WTC11 (cell line): Measurements from ENCODE around the gene MTLN. TPM values are rescaled to one million over a fixed set of nuclear protein-coding genes. Genes with fewer than 3 reads are reported as not detected.
A peak's percentile ranks its signal among the peaks of the same experiment; 100 is the strongest.

Source experiments
- ATAC-seq: fragments of 200-7000 bp; cut with Tn5 transposase; 2 replicates; pipeline ENCODE4 v1.10.0; 2021; ENCODE audit warnings: mild to moderate bottlenecking, moderate library complexity
- Bru-seq: library from RNA; stranded (reverse); fragments of 400-500 nt; gene quantifications from one replicate; lab custom pipeline; 2021; lab: Mats Ljungman, UMichigan
- CTCF ChIA-PET: fragments of 300-600 bp; sonication (Branson Sonifier 250); formaldehyde crosslinking; loops from one replicate; lab custom pipeline; 2021; ENCODE audit warnings: antibody characterized with exemption; lab: Charles Lee
- POLR2A ChIA-PET: fragments of 350-600 bp; sonication (Branson Sonifier 250); formaldehyde crosslinking; loops from one replicate; lab custom pipeline; 2021; ENCODE audit warnings: antibody characterized with exemption; lab: Charles Lee
- DNase-seq: peaks from one replicate; pipeline ENCODE4 v3.0.0; 2021; ENCODE audit warnings: low spot score
- H3K27ac Mint-ChIP-seq: 2 replicates; pipeline ENCODE4 v1.8.0; 2021; ENCODE audit warnings: mixed read lengths
- H3K27me3 Mint-ChIP-seq: 2 replicates; pipeline ENCODE4 v1.8.0; 2021; ENCODE audit warnings: low read depth, mild to moderate bottlenecking, moderate library complexity, mixed read lengths
- H3K36me3 Mint-ChIP-seq: 2 replicates; pipeline ENCODE4 v1.8.0; 2021; ENCODE audit warnings: mixed read lengths
- H3K4me1 Mint-ChIP-seq: 2 replicates; pipeline ENCODE4 v1.8.0; 2022; ENCODE audit warnings: mixed read lengths
- H3K4me3 Mint-ChIP-seq: 2 replicates; pipeline ENCODE4 v1.8.0; 2021; ENCODE audit warnings: mild to moderate bottlenecking, moderate library complexity, mixed read lengths
- H3K9me3 Mint-ChIP-seq: 2 replicates; pipeline ENCODE4 v1.8.0; 2021; ENCODE audit warnings: mixed read lengths
- CREB1 ChIP-seq: sonication (generic); formaldehyde crosslinking; IDR thresholded peaks from 2 replicates; pipeline ENCODE4 v1.8.0; 2023; ENCODE audit warnings: mild to moderate bottlenecking, missing genetic modification reagents
- FOXK1 ChIP-seq: sonication (generic); formaldehyde crosslinking; IDR thresholded peaks from 2 replicates; pipeline ENCODE4 v1.8.0; 2022; ENCODE audit warnings: mild to moderate bottlenecking, moderate library complexity, missing genetic modification reagents
- FOXP1 ChIP-seq: sonication (generic); formaldehyde crosslinking; IDR thresholded peaks from 2 replicates; pipeline ENCODE4 v1.8.0; 2022; ENCODE audit warnings: missing genetic modification reagents, mild to moderate bottlenecking, moderate library complexity, borderline replicate concordance
- FOXP4 ChIP-seq: sonication (generic); formaldehyde crosslinking; IDR thresholded peaks from 2 replicates; pipeline ENCODE4 v1.8.0; 2022; ENCODE audit warnings: mild to moderate bottlenecking, missing genetic modification reagents
- HMGXB4 ChIP-seq: sonication (generic); formaldehyde crosslinking; IDR thresholded peaks from 2 replicates; pipeline ENCODE4 v1.8.1; 2023; ENCODE audit warnings: mild to moderate bottlenecking, moderate library complexity, missing genetic modification reagents
- IRF1 ChIP-seq: sonication (generic); formaldehyde crosslinking; IDR thresholded peaks from 2 replicates; pipeline ENCODE4 v1.8.0; 2023; ENCODE audit warnings: missing genetic modification reagents
- NFATC4 ChIP-seq: fragments of 250-450 bp; sonication (Bioruptor Pico); IDR thresholded peaks from 2 replicates; pipeline ENCODE4 v1.9.0; 2021; ENCODE audit warnings: mild to moderate bottlenecking
- NR2C2 ChIP-seq: sonication (generic); formaldehyde crosslinking; IDR thresholded peaks from 2 replicates; pipeline ENCODE4 v1.8.0; 2022; ENCODE audit warnings: mild to moderate bottlenecking, missing genetic modification reagents
- PRDM15 ChIP-seq: sonication (generic); formaldehyde crosslinking; IDR thresholded peaks from 2 replicates; pipeline ENCODE4 v1.8.0; 2022; ENCODE audit warnings: missing genetic modification reagents
- PRRX2 ChIP-seq: fragments of 250-450 bp; sonication (Bioruptor Pico); IDR thresholded peaks from 2 replicates; pipeline ENCODE4 v1.8.0; 2021; ENCODE audit warnings: mild to moderate bottlenecking
- SP1 ChIP-seq: sonication (generic); formaldehyde crosslinking; conservative IDR thresholded peaks from 2 replicates; pipeline ENCODE4 v1.8.1; 2022; ENCODE audit warnings: missing genetic modification reagents
- ZBTB21 ChIP-seq: sonication (generic); formaldehyde crosslinking; IDR thresholded peaks from 2 replicates; pipeline ENCODE4 v1.8.1; 2023; ENCODE audit warnings: mild to moderate bottlenecking, missing genetic modification reagents, borderline replicate concordance
- ZNF138 ChIP-seq: sonication (generic); formaldehyde crosslinking; conservative IDR thresholded peaks from 2 replicates; pipeline ENCODE4 v1.8.1; 2022; ENCODE audit warnings: mild to moderate bottlenecking, moderate library complexity, missing genetic modification reagents
- ZNF232 ChIP-seq: sonication (generic); formaldehyde crosslinking; IDR thresholded peaks from 2 replicates; pipeline ENCODE4 v1.8.0; 2022; ENCODE audit warnings: mild to moderate bottlenecking, missing genetic modification reagents
- ZNF263 ChIP-seq: sonication (generic); formaldehyde crosslinking; IDR thresholded peaks from 2 replicates; pipeline ENCODE4 v1.8.1; 2022; ENCODE audit warnings: low read depth, mild to moderate bottlenecking, moderate library complexity, missing genetic modification reagents
- ZSCAN18 ChIP-seq: fragments of 250-450 bp; sonication (Bioruptor Pico); IDR thresholded peaks from 2 replicates; pipeline ENCODE4 v2.1.2; 2022; ENCODE audit warnings: mild to moderate bottlenecking, moderate library complexity
- long read RNA-seq, 3 experiments: library from RNA in 1 of 3; library from capped mRNA in 1 of 3; library from polyadenylated mRNA in 1 of 3; unstranded in 2 of 3; stranded (forward) in 1 of 3; transcript quantifications; one replicate each; pipeline ENCODE4 v2.0.0, GENCODE V29; 2021
- total RNA-seq: library from RNA; stranded (reverse); gene quantifications from 3 replicates; pipeline ENCODE4 v1.2.3, GENCODE V29; 2021
- TF ChIP-seq, protein P1 (sequence below): sonication (generic); formaldehyde crosslinking; IDR thresholded peaks from 2 replicates; pipeline ENCODE4 v1.8.1; 2023; ENCODE audit warnings: mild to moderate bottlenecking, missing genetic modification reagents
- TF ChIP-seq, protein P2 (sequence below): sonication (generic); formaldehyde crosslinking; IDR thresholded peaks from 2 replicates; pipeline ENCODE4 v1.8.0; 2023; ENCODE audit warnings: missing genetic modification reagents, mild to moderate bottlenecking, borderline replicate concordance

The MTLN gene, protein sequence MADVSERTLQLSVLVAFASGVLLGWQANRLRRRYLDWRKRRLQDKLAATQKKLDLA
- total RNA-seq = 42.2 to 50.5 TPM (median 44.1 TPM) in 3 replicates
- percentile 36 among the genes with signal in this experiment for Bru-seq, nascent RNA
- long read RNA-seq, experiment 1, transcript MTLN-203 (2 exons, 441 nt) = major isoform, 42 of 42 reads
- long read RNA-seq, experiment 1, partial matches to known transcripts = 0 of 42 reads
- long read RNA-seq, experiment 1, other reads (novel, unspliced or antisense) = 0 of 42 reads
- long read RNA-seq, experiment 2, transcript MTLN-203 (2 exons, 441 nt) = major isoform, 42 of 42 reads
- long read RNA-seq, experiment 2, partial matches to known transcripts = 0 of 42 reads
- long read RNA-seq, experiment 2, other reads (novel, unspliced or antisense) = 0 of 42 reads
- long read RNA-seq, experiment 3, partial matches to known transcripts = 0 of 4 reads
- long read RNA-seq, experiment 3, other reads (novel, unspliced or antisense) = 2 of 4 reads

DNA sequence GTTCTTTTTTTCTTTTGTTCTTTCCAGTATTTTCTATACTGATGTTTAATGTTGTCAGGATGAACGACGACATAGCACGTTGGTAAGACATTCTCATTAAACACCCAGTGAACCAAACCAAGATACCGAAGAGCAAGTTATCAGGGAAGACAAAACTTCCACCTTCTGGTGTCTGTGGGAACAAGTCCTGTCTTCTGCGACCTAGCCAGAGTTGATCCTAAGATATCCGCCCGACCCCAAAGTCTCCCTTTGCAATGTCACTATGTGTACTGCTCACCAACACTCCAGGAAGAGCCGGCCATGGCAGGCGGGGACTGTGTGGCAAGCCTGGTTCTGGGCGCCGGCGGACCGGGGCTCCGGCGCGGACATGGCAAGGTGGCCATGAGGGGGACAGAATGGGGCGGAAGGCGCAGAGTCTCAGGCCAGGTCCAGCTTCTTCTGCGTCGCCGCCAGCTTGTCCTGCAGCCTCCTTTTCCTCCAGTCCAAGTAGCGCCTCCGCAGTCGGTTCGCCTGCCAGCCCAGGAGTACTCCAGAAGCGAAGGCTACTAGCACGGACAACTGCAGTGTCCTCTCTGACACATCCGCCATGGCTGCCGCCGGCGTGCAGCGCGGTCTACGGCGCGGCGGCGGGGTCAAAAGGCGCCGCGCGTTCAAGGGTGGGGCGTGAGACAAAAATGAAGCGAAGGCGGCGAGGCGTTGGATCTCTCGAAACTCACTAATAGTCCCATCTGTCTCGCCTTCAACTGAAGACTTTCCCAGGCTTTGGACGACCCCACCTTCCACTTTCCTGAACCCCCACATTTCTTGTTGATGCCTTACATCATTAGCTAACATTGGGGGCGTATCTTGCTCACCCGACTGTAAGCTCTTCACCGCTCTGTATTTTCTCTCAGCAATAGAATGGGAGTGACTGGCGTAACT is at the start of gene MTLN:
MTLN (minus strand) TSS at position 610 of the 921 bp plus-strand sequence; CDS start at position 588, 22 bp downstream.
- Mint-ChIP-seq H3K27ac (peak within 1 kb of the TSS; percentile 45; the same call in 1 of the 2 replicates), H3K36me3 (peaks cover 27% of the 10 kb centered on the region), H3K27me3 (peaks cover 49% of the 10 kb centered on the region), H3K4me3 (peak within 1 kb of the TSS; percentile 93), H3K4me1 (peaks cover 5% of the 10 kb centered on the region), H3K9me3 (peaks cover 40% of the 10 kb centered on the region)
- CTCF ChIA-PET = no interaction called here
- DNase-seq (peak; percentile 49), ATAC-seq (peak; percentile 92)
- POLR2A ChIA-PET = no interaction called here
- TF ChIP-seq, protein P1, sequence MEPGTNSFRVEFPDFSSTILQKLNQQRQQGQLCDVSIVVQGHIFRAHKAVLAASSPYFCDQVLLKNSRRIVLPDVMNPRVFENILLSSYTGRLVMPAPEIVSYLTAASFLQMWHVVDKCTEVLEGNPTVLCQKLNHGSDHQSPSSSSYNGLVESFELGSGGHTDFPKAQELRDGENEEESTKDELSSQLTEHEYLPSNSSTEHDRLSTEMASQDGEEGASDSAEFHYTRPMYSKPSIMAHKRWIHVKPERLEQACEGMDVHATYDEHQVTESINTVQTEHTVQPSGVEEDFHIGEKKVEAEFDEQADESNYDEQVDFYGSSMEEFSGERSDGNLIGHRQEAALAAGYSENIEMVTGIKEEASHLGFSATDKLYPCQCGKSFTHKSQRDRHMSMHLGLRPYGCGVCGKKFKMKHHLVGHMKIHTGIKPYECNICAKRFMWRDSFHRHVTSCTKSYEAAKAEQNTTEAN = peak; percentile 56; the same call in 1 of the 2 replicates
- peak; percentile 88; the same call in 1 of the 2 replicates for TF ChIP-seq ZNF232
- TF ChIP-seq ZNF138 (CRISPR knock-in tag) = no peak
- TF ChIP-seq PRRX2 (CRISPR knock-in tag) = peak; percentile 62; the same call in 1 of the 2 replicates
- peak; percentile 64; the same call in 1 of the 2 replicates for TF ChIP-seq HMGXB4
- peak; percentile 15; the same call in 1 of the 2 replicates for TF ChIP-seq PRDM15 (CRISPR knock-in tag)
- 0 out of 2 replicates have a peak, but pooled peaks have one; percentile 29 for TF ChIP-seq SP1 (CRISPR knock-in tag)
- TF ChIP-seq FOXK1 (CRISPR knock-in tag) = peak; percentile 77; the same call in 1 of the 2 replicates
- TF ChIP-seq, protein P2, sequence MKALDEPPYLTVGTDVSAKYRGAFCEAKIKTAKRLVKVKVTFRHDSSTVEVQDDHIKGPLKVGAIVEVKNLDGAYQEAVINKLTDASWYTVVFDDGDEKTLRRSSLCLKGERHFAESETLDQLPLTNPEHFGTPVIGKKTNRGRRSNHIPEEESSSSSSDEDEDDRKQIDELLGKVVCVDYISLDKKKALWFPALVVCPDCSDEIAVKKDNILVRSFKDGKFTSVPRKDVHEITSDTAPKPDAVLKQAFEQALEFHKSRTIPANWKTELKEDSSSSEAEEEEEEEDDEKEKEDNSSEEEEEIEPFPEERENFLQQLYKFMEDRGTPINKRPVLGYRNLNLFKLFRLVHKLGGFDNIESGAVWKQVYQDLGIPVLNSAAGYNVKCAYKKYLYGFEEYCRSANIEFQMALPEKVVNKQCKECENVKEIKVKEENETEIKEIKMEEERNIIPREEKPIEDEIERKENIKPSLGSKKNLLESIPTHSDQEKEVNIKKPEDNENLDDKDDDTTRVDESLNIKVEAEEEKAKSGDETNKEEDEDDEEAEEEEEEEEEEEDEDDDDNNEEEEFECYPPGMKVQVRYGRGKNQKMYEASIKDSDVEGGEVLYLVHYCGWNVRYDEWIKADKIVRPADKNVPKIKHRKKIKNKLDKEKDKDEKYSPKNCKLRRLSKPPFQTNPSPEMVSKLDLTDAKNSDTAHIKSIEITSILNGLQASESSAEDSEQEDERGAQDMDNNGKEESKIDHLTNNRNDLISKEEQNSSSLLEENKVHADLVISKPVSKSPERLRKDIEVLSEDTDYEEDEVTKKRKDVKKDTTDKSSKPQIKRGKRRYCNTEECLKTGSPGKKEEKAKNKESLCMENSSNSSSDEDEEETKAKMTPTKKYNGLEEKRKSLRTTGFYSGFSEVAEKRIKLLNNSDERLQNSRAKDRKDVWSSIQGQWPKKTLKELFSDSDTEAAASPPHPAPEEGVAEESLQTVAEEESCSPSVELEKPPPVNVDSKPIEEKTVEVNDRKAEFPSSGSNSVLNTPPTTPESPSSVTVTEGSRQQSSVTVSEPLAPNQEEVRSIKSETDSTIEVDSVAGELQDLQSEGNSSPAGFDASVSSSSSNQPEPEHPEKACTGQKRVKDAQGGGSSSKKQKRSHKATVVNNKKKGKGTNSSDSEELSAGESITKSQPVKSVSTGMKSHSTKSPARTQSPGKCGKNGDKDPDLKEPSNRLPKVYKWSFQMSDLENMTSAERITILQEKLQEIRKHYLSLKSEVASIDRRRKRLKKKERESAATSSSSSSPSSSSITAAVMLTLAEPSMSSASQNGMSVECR (CRISPR knock-in tag) = peak; percentile 79; the same call in 1 of the 2 replicates
- peak; percentile 61 for TF ChIP-seq NR2C2 (CRISPR knock-in tag)
- no peak for TF ChIP-seq NFATC4
- no peak for TF ChIP-seq ZSCAN18 (CRISPR knock-in tag)
- peak; percentile 63; the same call in 1 of the 2 replicates for TF ChIP-seq FOXP1 (CRISPR knock-in tag)
- TF ChIP-seq ZBTB21 (CRISPR knock-in tag) = no peak
- peak; percentile 65; the same call in 1 of the 2 replicates for TF ChIP-seq CREB1 (CRISPR knock-in tag)
- TF ChIP-seq FOXP4 (CRISPR knock-in tag) = peak; percentile 24; the same call in 1 of the 2 replicates
- TF ChIP-seq ZNF263 (CRISPR knock-in tag) = no peak
- no peak for TF ChIP-seq IRF1
